Calu3 (cell line): ENCODE measurements around the gene YRDC. TPM values are rescaled to one million over a fixed set of nuclear protein-coding genes. Genes with fewer than 3 reads are reported as not detected.
"Not testable (repeated sequence)": the region's sequence is repeated elsewhere in the genome, so short reads cannot be mapped to it uniquely, and the experiment has no call there.

ENCODE experiments used
- BruUV-seq: library from RNA; stranded (reverse); fragments of 400-500 nt; replicated peaks from 2 replicates; lab custom pipeline; 2021; lab: Mats Ljungman, UMichigan
- CTCF ChIA-PET: fragments of 300-600 bp; sonication (Branson Sonifier 250); formaldehyde crosslinking; loops from one replicate; lab custom pipeline; 2022; ENCODE audit warnings: antibody characterized with exemption; lab: Charles Lee
- DNase-seq: peaks from one replicate; pipeline ENCODE4 v3.0.0; 2022
- H3K27ac Mint-ChIP-seq: one replicate; pipeline ENCODE4 v1.8.0; 2022; ENCODE audit warnings: mixed read lengths; ENCODE audit not compliant: unreplicated experiment
- H3K27me3 Mint-ChIP-seq: one replicate; pipeline ENCODE4 v1.8.0; 2022; ENCODE audit warnings: mixed read lengths; ENCODE audit not compliant: unreplicated experiment
- H3K36me3 Mint-ChIP-seq: one replicate; pipeline ENCODE4 v1.8.0; 2022; ENCODE audit warnings: mild to moderate bottlenecking, moderate library complexity, mixed read lengths; ENCODE audit not compliant: insufficient read depth, unreplicated experiment
- H3K4me1 Mint-ChIP-seq: one replicate; pipeline ENCODE4 v1.8.0; 2022; ENCODE audit warnings: mild to moderate bottlenecking, low read depth, mixed read lengths; ENCODE audit not compliant: unreplicated experiment
- H3K4me3 Mint-ChIP-seq: one replicate; pipeline ENCODE4 v1.8.0; 2022; ENCODE audit warnings: mild to moderate bottlenecking, low read depth, moderate library complexity, mixed read lengths; ENCODE audit not compliant: unreplicated experiment
- H3K9me3 Mint-ChIP-seq: one replicate; pipeline ENCODE4 v1.8.0; 2022; ENCODE audit warnings: low read depth, mixed read lengths; ENCODE audit not compliant: unreplicated experiment
- intact Hi-C: fragments of 100-400 bp; cut with micrococcal nuclease; formaldehyde crosslinking; loops from one replicate; pipeline ENCODE4 v1.10.0; 2022; ENCODE audit not compliant: unreplicated experiment
- total RNA-seq: library from RNA; stranded (reverse); gene quantifications from 2 replicates; pipeline ENCODE4 v1.2.3, GENCODE V29; 2022
- TF ChIP-seq, protein P1 (sequence below): fragments of 200-600 bp; IDR thresholded peaks from one replicate; pipeline ENCODE4 v1.8.0; 2022; ENCODE audit warnings: antibody characterized with exemption; ENCODE audit not compliant: unreplicated experiment

Gene YRDC
- total RNA-seq, 1 experiment from 2014 or later: 18.6 TPM

DNA sequence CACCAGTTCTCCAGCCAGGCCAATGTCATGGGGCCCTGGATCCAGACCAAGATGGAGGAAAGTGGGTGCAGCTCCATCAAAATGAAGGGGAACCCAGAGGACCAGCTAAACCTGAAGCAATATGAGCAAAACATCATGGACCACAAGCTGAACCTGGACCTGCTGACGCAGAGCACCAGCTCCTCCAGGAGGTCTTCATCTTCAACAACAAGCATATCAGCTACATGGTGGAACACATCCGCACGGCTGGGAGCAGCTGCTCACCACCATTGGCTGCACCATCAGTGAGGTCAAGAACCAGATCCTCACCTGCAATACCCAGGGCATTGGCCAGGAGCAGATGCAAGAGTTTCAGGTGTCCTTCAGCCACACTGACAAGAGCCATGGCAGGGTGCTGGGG, 29.4 kb downstream of the YRDC start:
- intact Hi-C loops: no loop called here
- TF ChIP-seq, protein P1, sequence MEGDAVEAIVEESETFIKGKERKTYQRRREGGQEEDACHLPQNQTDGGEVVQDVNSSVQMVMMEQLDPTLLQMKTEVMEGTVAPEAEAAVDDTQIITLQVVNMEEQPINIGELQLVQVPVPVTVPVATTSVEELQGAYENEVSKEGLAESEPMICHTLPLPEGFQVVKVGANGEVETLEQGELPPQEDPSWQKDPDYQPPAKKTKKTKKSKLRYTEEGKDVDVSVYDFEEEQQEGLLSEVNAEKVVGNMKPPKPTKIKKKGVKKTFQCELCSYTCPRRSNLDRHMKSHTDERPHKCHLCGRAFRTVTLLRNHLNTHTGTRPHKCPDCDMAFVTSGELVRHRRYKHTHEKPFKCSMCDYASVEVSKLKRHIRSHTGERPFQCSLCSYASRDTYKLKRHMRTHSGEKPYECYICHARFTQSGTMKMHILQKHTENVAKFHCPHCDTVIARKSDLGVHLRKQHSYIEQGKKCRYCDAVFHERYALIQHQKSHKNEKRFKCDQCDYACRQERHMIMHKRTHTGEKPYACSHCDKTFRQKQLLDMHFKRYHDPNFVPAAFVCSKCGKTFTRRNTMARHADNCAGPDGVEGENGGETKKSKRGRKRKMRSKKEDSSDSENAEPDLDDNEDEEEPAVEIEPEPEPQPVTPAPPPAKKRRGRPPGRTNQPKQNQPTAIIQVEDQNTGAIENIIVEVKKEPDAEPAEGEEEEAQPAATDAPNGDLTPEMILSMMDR: no peak
- Mint-ChIP-seq H3K4me3 (no peak overlapping the region), H3K27me3 (peaks cover 50% of the 10 kb centered on the region), H3K9me3 (no peaks in the 10 kb centered on the region), H3K36me3 (no peaks in the 10 kb centered on the region), H3K27ac (no peak overlapping the region), H3K4me1 (no peaks in the 10 kb centered on the region)
- CTCF ChIA-PET: no interaction called here
- DNase-seq: no peak
- no TSS peak for BruUV-seq

GRCh38 chr1:37776946-37777516, 31.0 kb downstream of the YRDC start:
- Mint-ChIP-seq H3K27ac (no peak overlapping the region), H3K27me3 (peaks cover 50% of the 10 kb centered on the region), H3K4me3 (no peak overlapping the region), H3K4me1 (no peaks in the 10 kb centered on the region), H3K36me3 (no peaks in the 10 kb centered on the region), H3K9me3 (no peaks in the 10 kb centered on the region)
- TF ChIP-seq, protein P1: no peak
- intact Hi-C loops: no loop called here
- no peak for DNase-seq
- no TSS peak for BruUV-seq
- CTCF ChIA-PET: no interaction called here

GRCh38 chr1:37771440-37771839, 36.6 kb downstream of the YRDC start:
- CTCF ChIA-PET: not testable (repeated sequence)

GRCh38 chr1:37767488-37767887, 40.5 kb downstream of the YRDC start:
- Mint-ChIP-seq H3K36me3 (no peaks in the 10 kb centered on the region), H3K4me1 (no peaks in the 10 kb centered on the region), H3K27ac (no peak overlapping the region), H3K4me3 (no peak overlapping the region), H3K9me3 (no peaks in the 10 kb centered on the region), H3K27me3 (peaks cover 89% of the 10 kb centered on the region)
- TF ChIP-seq, protein P1: no peak
- CTCF ChIA-PET: interaction anchor here (0.6 kb wide), 1 partner anchor 180 kb away, joined by 4 read pairs; no protein-coding TSS in a partner anchor
- DNase-seq: no peak
- no TSS peak for BruUV-seq
- intact Hi-C loops: no loop called here

More at GRCh38 chr1:37771440-37771839, 36.6 kb downstream of the YRDC start:
- H3K4me3 Mint-ChIP-seq, H3K4me1 Mint-ChIP-seq, intact Hi-C loops, H3K27ac Mint-ChIP-seq, H3K9me3 Mint-ChIP-seq, BruUV-seq, H3K36me3 Mint-ChIP-seq, DNase-seq: not testable (repeated sequence)
- peaks cover 51% of the 10 kb centered on the region for H3K27me3 Mint-ChIP-seq
